ENCODE data around the gene CEP85. TPM values are rescaled to one million over a fixed set of nuclear protein-coding genes. Genes with fewer than 3 reads are reported as not detected.
"Not testable (repeated sequence)": the region's sequence is repeated elsewhere in the genome, so short reads cannot be mapped to it uniquely, and the experiment has no call there.

Gene CEP85
- total RNA-seq, 1 donor: 12.9 TPM

GRCh38 chr1:26288311-26288941 lies 54.4 kb downstream of the CEP85 start:
- peaks cover 100% of the 10 kb centered on the region for H3K4me1 ChIP-seq (ENCODE audit: insufficient read depth, low read length)
- H3K9me3 ChIP-seq (ENCODE audit: low read depth, low read length): no peaks in the 10 kb centered on the region
- H3K4me3 ChIP-seq (ENCODE audit: low read length): no peak overlapping the region
- H3K27me3 ChIP-seq (ENCODE audit: insufficient read depth, low read length): no peaks in the 10 kb centered on the region

- Histone ChIP-seq H3K9me3 (ENCODE audit: low read depth, low read length) (no peaks in the 10 kb centered on the region), H3K4me1 (ENCODE audit: insufficient read depth, low read length) (peaks cover 94% of the 10 kb centered on the region), H3K4me3 (ENCODE audit: low read length) (no peak overlapping the region), H3K27me3 (ENCODE audit: insufficient read depth, low read length) (no peaks in the 10 kb centered on the region)
These were observed 55.4 kb downstream of the CEP85 start for GRCh38 chr1:26289158-26290059.

- no peak overlapping the region for H3K4me3 ChIP-seq (ENCODE audit: low read length)
- peaks cover 85% of the 10 kb centered on the region for H3K4me1 ChIP-seq (ENCODE audit: insufficient read depth, low read length)
- no peaks in the 10 kb centered on the region for H3K9me3 ChIP-seq (ENCODE audit: low read depth, low read length)
- H3K27me3 ChIP-seq (ENCODE audit: insufficient read depth, low read length): no peaks in the 10 kb centered on the region
These were observed 56.3 kb downstream of the CEP85 start for GRCh38 chr1:26290122-26290881.

GRCh38 chr1:26290882-26291261 lies 56.9 kb downstream of the CEP85 start:
- H3K27me3 ChIP-seq (ENCODE audit: insufficient read depth, low read length): no peaks in the 10 kb centered on the region
- no peak overlapping the region for H3K4me3 ChIP-seq (ENCODE audit: low read length)

GRCh38 chr1:26291433-26291832 lies 57.4 kb downstream of the CEP85 start:
- Histone ChIP-seq H3K27me3 (ENCODE audit: insufficient read depth, low read length) (no peaks in the 10 kb centered on the region), H3K4me1 (ENCODE audit: insufficient read depth, low read length) (peaks cover 74% of the 10 kb centered on the region), H3K9me3 (ENCODE audit: low read depth, low read length) (no peaks in the 10 kb centered on the region)

More at GRCh38 chr1:26290882-26291261, 56.9 kb downstream of the CEP85 start:
- no peaks in the 10 kb centered on the region for H3K9me3 ChIP-seq (ENCODE audit: low read depth, low read length)
- H3K4me1 ChIP-seq (ENCODE audit: insufficient read depth, low read length): peaks cover 79% of the 10 kb centered on the region

GRCh38 chr1:26291939-26292338 lies 57.9 kb downstream of the CEP85 start:
- H3K4me1 ChIP-seq (ENCODE audit: insufficient read depth, low read length): peaks cover 69% of the 10 kb centered on the region
- no peaks in the 10 kb centered on the region for H3K27me3 ChIP-seq (ENCODE audit: insufficient read depth, low read length)
- H3K4me3 ChIP-seq (ENCODE audit: low read length): no peak overlapping the region
- no peaks in the 10 kb centered on the region for H3K9me3 ChIP-seq (ENCODE audit: low read depth, low read length)

More at GRCh38 chr1:26291433-26291832, 57.4 kb downstream of the CEP85 start:
- H3K4me3 ChIP-seq (ENCODE audit: low read length): no peak overlapping the region

- H3K4me3 ChIP-seq (ENCODE audit: low read length); H3K27me3 ChIP-seq (ENCODE audit: insufficient read depth, low read length); H3K9me3 ChIP-seq (ENCODE audit: low read depth, low read length): not testable (repeated sequence)
- peaks cover 61% of the 10 kb centered on the region for H3K4me1 ChIP-seq (ENCODE audit: insufficient read depth, low read length)
These were observed 58.7 kb downstream of the CEP85 start for GRCh38 chr1:26292735-26293134.

- Histone ChIP-seq H3K9me3 (ENCODE audit: low read depth, low read length) (no peaks in the 10 kb centered on the region), H3K4me1 (ENCODE audit: insufficient read depth, low read length) (peaks cover 60% of the 10 kb centered on the region), H3K4me3 (ENCODE audit: low read length) (no peak overlapping the region), H3K27me3 (ENCODE audit: insufficient read depth, low read length) (no peaks in the 10 kb centered on the region)
These were observed 60.0 kb downstream of the CEP85 start for GRCh38 chr1:26293911-26294463.

GRCh38 chr1:26295194-26296138 lies 61.5 kb downstream of the CEP85 start:
- no peak overlapping the region for H3K4me3 ChIP-seq (ENCODE audit: low read length)
- no peaks in the 10 kb centered on the region for H3K27me3 ChIP-seq (ENCODE audit: insufficient read depth, low read length)

GRCh38 chr1:26296340-26297056 lies 62.5 kb downstream of the CEP85 start:
- peaks cover 47% of the 10 kb centered on the region for H3K4me1 ChIP-seq (ENCODE audit: insufficient read depth, low read length)
- no peaks in the 10 kb centered on the region for H3K9me3 ChIP-seq (ENCODE audit: low read depth, low read length)
- H3K4me3 ChIP-seq (ENCODE audit: low read length): no peak overlapping the region
- no peaks in the 10 kb centered on the region for H3K27me3 ChIP-seq (ENCODE audit: insufficient read depth, low read length)

More at GRCh38 chr1:26295194-26296138, 61.5 kb downstream of the CEP85 start:
- H3K9me3 ChIP-seq (ENCODE audit: low read depth, low read length): no peaks in the 10 kb centered on the region
- H3K4me1 ChIP-seq (ENCODE audit: insufficient read depth, low read length): peaks cover 57% of the 10 kb centered on the region

GRCh38 chr1:26297057-26297790 lies 63.2 kb downstream of the CEP85 start:
- Histone ChIP-seq H3K27me3 (ENCODE audit: insufficient read depth, low read length) (no peaks in the 10 kb centered on the region), H3K9me3 (ENCODE audit: low read depth, low read length) (no peaks in the 10 kb centered on the region), H3K4me1 (ENCODE audit: insufficient read depth, low read length) (peaks cover 39% of the 10 kb centered on the region), H3K4me3 (ENCODE audit: low read length) (no peak overlapping the region)

- Histone ChIP-seq H3K4me3 (ENCODE audit: low read length) (no peak overlapping the region), H3K27me3 (ENCODE audit: insufficient read depth, low read length) (no peaks in the 10 kb centered on the region), H3K9me3 (ENCODE audit: low read depth, low read length) (no peaks in the 10 kb centered on the region), H3K4me1 (ENCODE audit: insufficient read depth, low read length) (peaks cover 34% of the 10 kb centered on the region)
These were observed 63.8 kb downstream of the CEP85 start for GRCh38 chr1:26297791-26298124.

Data from mononuclear cell (primary cell).